ENCODE results near the gene ZNF587. TPM values are rescaled to one million over a fixed set of nuclear protein-coding genes. Genes with fewer than 3 reads are reported as not detected.
"Not testable (repeated sequence)": the region's sequence is repeated elsewhere in the genome, so short reads cannot be mapped to it uniquely, and the experiment has no call there.

ZNF587 gene
- total and polyA plus RNA-seq, 4 donors, result 20.4 to 33.5 (median 31.0) TPM

- WGBS (ENCODE audit: insufficient coverage), result 88% methylated on average over 4 of the region's 6 CpGs
- no peaks in the 10 kb centered on the region for H3K4me1 ChIP-seq (ENCODE audit: control insufficient read depth, insufficient read depth, low read length)
- no peak overlapping the region for H3K27ac ChIP-seq (ENCODE audit: low read depth, low read length)
- H3K9me3 ChIP-seq (ENCODE audit: control insufficient read depth, insufficient read depth, low read length), result no peaks in the 10 kb centered on the region
- no peak for DNase-seq (ENCODE audit: low read depth in 4 of 6, low spot score in 6 of 6)
- H3K36me3 ChIP-seq (ENCODE audit: control insufficient read depth, insufficient read depth, low read length), result peaks cover 9% of the 10 kb centered on the region
- no peak overlapping the region for H3K4me3 ChIP-seq (ENCODE audit: low read depth, low read length)
- H3K27me3 ChIP-seq (ENCODE audit: control insufficient read depth, insufficient read depth, low read length), result no peaks in the 10 kb centered on the region
Measured at GRCh38 chr19:57841122-57841763, 8.4 kb upstream of the ZNF587 start.

- no CpG with 5 or more reads among the region's 3 CpGs for WGBS (ENCODE audit: insufficient coverage)
- H3K36me3 ChIP-seq (ENCODE audit: control insufficient read depth, insufficient read depth, low read length); H3K27me3 ChIP-seq (ENCODE audit: control insufficient read depth, insufficient read depth, low read length); DNase-seq (ENCODE audit: low read depth in 4 of 6, low spot score in 6 of 6); H3K4me3 ChIP-seq (ENCODE audit: low read depth, low read length); H3K27ac ChIP-seq (ENCODE audit: low read depth, low read length); H3K9me3 ChIP-seq (ENCODE audit: control insufficient read depth, insufficient read depth, low read length): not testable (repeated sequence)
- peaks cover 18% of the 10 kb centered on the region for H3K4me1 ChIP-seq (ENCODE audit: control insufficient read depth, insufficient read depth, low read length)
Measured at GRCh38 chr19:57847164-57847563, 2.5 kb upstream of the ZNF587 start.

GRCh38 chr19:57849162-57849665 lies 445 bp upstream of the ZNF587 start:
- H3K27me3 ChIP-seq (ENCODE audit: control insufficient read depth, insufficient read depth, low read length); H3K27ac ChIP-seq (ENCODE audit: low read depth, low read length); DNase-seq (ENCODE audit: low read depth in 4 of 6, low spot score in 6 of 6); H3K9me3 ChIP-seq (ENCODE audit: control insufficient read depth, insufficient read depth, low read length): not testable (repeated sequence)
- H3K4me1 ChIP-seq (ENCODE audit: control insufficient read depth, insufficient read depth, low read length), result peaks cover 18% of the 10 kb centered on the region
- no CpG with 5 or more reads among the region's 2 CpGs for WGBS (ENCODE audit: insufficient coverage)
- peak overlapping the region; percentile 79 for H3K4me3 ChIP-seq (ENCODE audit: low read depth, low read length)
- H3K36me3 ChIP-seq (ENCODE audit: control insufficient read depth, insufficient read depth, low read length), result peaks cover 12% of the 10 kb centered on the region

GRCh38 chr19:57850553-57851017 lies 926 bp downstream of the ZNF587 start:
- Histone ChIP-seq H3K27ac (ENCODE audit: low read depth, low read length) (peak overlapping the region; percentile 25), H3K9me3 (ENCODE audit: control insufficient read depth, insufficient read depth, low read length) (no peaks in the 10 kb centered on the region), H3K36me3 (ENCODE audit: control insufficient read depth, insufficient read depth, low read length) (peaks cover 19% of the 10 kb centered on the region), H3K4me1 (ENCODE audit: control insufficient read depth, insufficient read depth, low read length) (peaks cover 18% of the 10 kb centered on the region), H3K27me3 (ENCODE audit: control insufficient read depth, insufficient read depth, low read length) (no peaks in the 10 kb centered on the region), H3K4me3 (ENCODE audit: low read depth, low read length) (peak overlapping the region; percentile 79)
- WGBS (ENCODE audit: insufficient coverage), result 0% methylated on average over 8 of the region's 11 CpGs
- DNase-seq (ENCODE audit: low read depth in 4 of 6, low spot score in 6 of 6), result peak in 2 of 6 donors; percentile 8 to 31

- not testable (repeated sequence) for H3K27me3 ChIP-seq (ENCODE audit: control insufficient read depth, insufficient read depth, low read length); H3K9me3 ChIP-seq (ENCODE audit: control insufficient read depth, insufficient read depth, low read length); H3K4me3 ChIP-seq (ENCODE audit: low read depth, low read length); H3K27ac ChIP-seq (ENCODE audit: low read depth, low read length); DNase-seq (ENCODE audit: low read depth in 4 of 6, low spot score in 6 of 6)
- Histone ChIP-seq H3K36me3 (ENCODE audit: control insufficient read depth, insufficient read depth, low read length) (peaks cover 27% of the 10 kb centered on the region), H3K4me1 (ENCODE audit: control insufficient read depth, insufficient read depth, low read length) (peaks cover 18% of the 10 kb centered on the region)
- WGBS (ENCODE audit: insufficient coverage), result 93% methylated on average over 2 of the region's 6 CpGs
Measured at GRCh38 chr19:57851812-57852603, 2.3 kb downstream of the ZNF587 start.

GRCh38 chr19:57854117-57854516 lies 4.5 kb downstream of the ZNF587 start:
- H3K27ac ChIP-seq (ENCODE audit: low read depth, low read length); H3K4me3 ChIP-seq (ENCODE audit: low read depth, low read length); DNase-seq (ENCODE audit: low read depth in 4 of 6, low spot score in 6 of 6); H3K27me3 ChIP-seq (ENCODE audit: control insufficient read depth, insufficient read depth, low read length); H3K9me3 ChIP-seq (ENCODE audit: control insufficient read depth, insufficient read depth, low read length): not testable (repeated sequence)
- H3K36me3 ChIP-seq (ENCODE audit: control insufficient read depth, insufficient read depth, low read length), result peaks cover 36% of the 10 kb centered on the region
- peaks cover 18% of the 10 kb centered on the region for H3K4me1 ChIP-seq (ENCODE audit: control insufficient read depth, insufficient read depth, low read length)
- WGBS (ENCODE audit: insufficient coverage), result no CpG with 5 or more reads among the region's 2 CpGs

- peaks cover 50% of the 10 kb centered on the region for H3K36me3 ChIP-seq (ENCODE audit: control insufficient read depth, insufficient read depth, low read length)
- H3K27me3 ChIP-seq (ENCODE audit: control insufficient read depth, insufficient read depth, low read length); H3K4me3 ChIP-seq (ENCODE audit: low read depth, low read length); H3K4me1 ChIP-seq (ENCODE audit: control insufficient read depth, insufficient read depth, low read length); H3K27ac ChIP-seq (ENCODE audit: low read depth, low read length); H3K9me3 ChIP-seq (ENCODE audit: control insufficient read depth, insufficient read depth, low read length); DNase-seq (ENCODE audit: low read depth in 4 of 6, low spot score in 6 of 6): not testable (repeated sequence)
- 90% methylated on average over 2 of the region's 3 CpGs for WGBS (ENCODE audit: insufficient coverage)
Measured at GRCh38 chr19:57862351-57862750, 12.7 kb downstream of the ZNF587 start.

GRCh38 chr19:57867868-57868492 lies 18.3 kb downstream of the ZNF587 start:
- 100% methylated on average over 4 of the region's 7 CpGs for WGBS (ENCODE audit: insufficient coverage)
- H3K27ac ChIP-seq (ENCODE audit: low read depth, low read length), result no peak overlapping the region
- H3K9me3 ChIP-seq (ENCODE audit: control insufficient read depth, insufficient read depth, low read length), result no peaks in the 10 kb centered on the region
- no peaks in the 10 kb centered on the region for H3K4me1 ChIP-seq (ENCODE audit: control insufficient read depth, insufficient read depth, low read length)
- peaks cover 48% of the 10 kb centered on the region for H3K36me3 ChIP-seq (ENCODE audit: control insufficient read depth, insufficient read depth, low read length)
- DNase-seq (ENCODE audit: low read depth in 4 of 6, low spot score in 6 of 6), result no peak
- H3K4me3 ChIP-seq (ENCODE audit: low read depth, low read length), result no peak overlapping the region
- H3K27me3 ChIP-seq (ENCODE audit: control insufficient read depth, insufficient read depth, low read length), result no peaks in the 10 kb centered on the region

GRCh38 chr19:57869655-57870054 lies 20.0 kb downstream of the ZNF587 start:
- 100% methylated on average over 1 of the region's 6 CpGs for WGBS (ENCODE audit: insufficient coverage)
- not testable (repeated sequence) for H3K27ac ChIP-seq (ENCODE audit: low read depth, low read length); H3K9me3 ChIP-seq (ENCODE audit: control insufficient read depth, insufficient read depth, low read length)

More at GRCh38 chr19:57869655-57870054, 20.0 kb downstream of the ZNF587 start:
- not testable (repeated sequence) for DNase-seq (ENCODE audit: low read depth in 4 of 6, low spot score in 6 of 6); H3K4me3 ChIP-seq (ENCODE audit: low read depth, low read length); H3K4me1 ChIP-seq (ENCODE audit: control insufficient read depth, insufficient read depth, low read length); H3K27me3 ChIP-seq (ENCODE audit: control insufficient read depth, insufficient read depth, low read length)
- H3K36me3 ChIP-seq (ENCODE audit: control insufficient read depth, insufficient read depth, low read length), result peaks cover 45% of the 10 kb centered on the region

All from spinal cord (tissue), 10 donors.